GM10248 (cell line): ENCODE results near the gene MBNL3.

Source experiments
- CTCF ChIA-PET: fragments of 300-600 bp; sonication (Branson Sonifier 250); formaldehyde crosslinking; extraction: SDS; loops from one replicate; lab custom pipeline; 2021; ENCODE audit warnings: antibody characterized with exemption; lab: Yijun Ruan, JAX
- POLR2A ChIA-PET: fragments of 350-650 bp; sonication (Branson Sonifier 250); formaldehyde crosslinking; extraction: SDS; loops from one replicate; lab custom pipeline; 2020; ENCODE audit warnings: antibody characterized with exemption; lab: Yijun Ruan, JAX
- DNase-seq: peaks from one replicate; pipeline ENCODE4 v3.0.0; 2012; ENCODE audit errors: extremely low spot score
- CTCF ChIP-seq: IDR thresholded peaks from 2 replicates; pipeline ENCODE4 v1.5.1; 2012; ENCODE audit warnings: mild to moderate bottlenecking, low read depth; ENCODE audit errors: extremely low read depth, missing control alignments, control extremely low read depth

MBNL3 gene

GRCh38 chrX:132389480-132389879, 99.4 kb downstream of the MBNL3 start:
- POLR2A ChIA-PET = interaction anchor here (0.7 kb wide), 1 partner anchor 87 kb away, joined by 5 read pairs; no protein-coding TSS in a partner anchor
- CTCF ChIA-PET = no interaction called here
- DNase-seq = no peak
- TF ChIP-seq CTCF = no peak

- ChIA-PET CTCF (no interaction called here), POLR2A (no interaction called here)
- TF ChIP-seq CTCF = no peak
- DNase-seq = no peak
These were observed 100.5 kb downstream of the MBNL3 start for GRCh38 chrX:132388371-132388770.

- ChIA-PET POLR2A (no interaction called here), CTCF (no interaction called here)
- TF ChIP-seq CTCF = no peak
- DNase-seq = no peak
These were observed 104.5 kb downstream of the MBNL3 start for GRCh38 chrX:132384301-132384700.

GRCh38 chrX:132382068-132382467, 106.8 kb downstream of the MBNL3 start:
- TF ChIP-seq CTCF = no peak
- CTCF ChIA-PET = no interaction called here
- DNase-seq = no peak
- POLR2A ChIA-PET = no interaction called here

GRCh38 chrX:132378281-132378680, 110.6 kb downstream of the MBNL3 start:
- POLR2A ChIA-PET = no interaction called here
- no peak for DNase-seq
- no peak for TF ChIP-seq CTCF
- CTCF ChIA-PET = no interaction called here

- CTCF ChIA-PET = no interaction called here
- POLR2A ChIA-PET = no interaction called here
- TF ChIP-seq CTCF = no peak
- DNase-seq = no peak
These were observed 112.9 kb downstream of the MBNL3 start for GRCh38 chrX:132375941-132376340.

GRCh38 chrX:132373610-132374009, 115.2 kb downstream of the MBNL3 start:
- no peak for TF ChIP-seq CTCF
- POLR2A ChIA-PET = no interaction called here
- CTCF ChIA-PET = interaction anchor here (1.4 kb wide), 1 partner anchor 9 kb away, joined by 3 read pairs; no protein-coding TSS in a partner anchor
- no peak for DNase-seq
